G401.6 (cell line): ENCODE measurements around the gene YWHAQ.
"Not testable (repeated sequence)": the region's sequence is repeated elsewhere in the genome, so short reads cannot be mapped to it uniquely, and the experiment has no call there.

ENCODE experiments used
- FAIRE-seq: peaks from 2 replicates; lab custom pipeline; 2012; peaks lifted over from hg19 to GRCh38; lab: Jason Lieb, UNC

Gene YWHAQ

GRCh38 chr2:9631878-9632700, 1.3 kb upstream of the YWHAQ start:
- FAIRE-seq: no peak

GRCh38 chr2:9631553-9631819, 689 bp upstream of the YWHAQ start:
- no peak for FAIRE-seq

GRCh38 chr2:9630117-9630735, 571 bp downstream of the YWHAQ start:
- FAIRE-seq: no peak

- FAIRE-seq: no peak
Observed at GRCh38 chr2:9629222-9630116, 1.3 kb downstream of the YWHAQ start.

GRCh38 chr2:9627310-9627709, 3.5 kb downstream of the YWHAQ start:
- FAIRE-seq: no peak

- no peak for FAIRE-seq
Observed at GRCh38 chr2:9623151-9623550, 7.6 kb downstream of the YWHAQ start.

GRCh38 chr2:9621655-9622054, 9.1 kb downstream of the YWHAQ start:
- not testable (repeated sequence) for FAIRE-seq

GRCh38 chr2:9618410-9618809, 12.4 kb downstream of the YWHAQ start:
- FAIRE-seq: no peak

GRCh38 chr2:9617749-9618148, 13.0 kb downstream of the YWHAQ start:
- FAIRE-seq: no peak

- FAIRE-seq: no peak
Observed at GRCh38 chr2:9617296-9617695, 13.5 kb downstream of the YWHAQ start.

- no peak for FAIRE-seq
Observed at GRCh38 chr2:9614562-9614961, 16.2 kb downstream of the YWHAQ start.

GRCh38 chr2:9613291-9613690, 17.5 kb downstream of the YWHAQ start:
- no peak for FAIRE-seq

GRCh38 chr2:9611549-9611912, 19.3 kb downstream of the YWHAQ start:
- FAIRE-seq: not testable (repeated sequence)

- FAIRE-seq: no peak
Observed at GRCh38 chr2:9610781-9611548, 19.8 kb downstream of the YWHAQ start.

- not testable (repeated sequence) for FAIRE-seq
Observed at GRCh38 chr2:9608491-9608890, 22.3 kb downstream of the YWHAQ start.

- no peak for FAIRE-seq
Observed at GRCh38 chr2:9602412-9602811, 28.4 kb downstream of the YWHAQ start.

GRCh38 chr2:9601397-9601796, 29.4 kb downstream of the YWHAQ start:
- no peak for FAIRE-seq

- FAIRE-seq: no peak
Observed at GRCh38 chr2:9599430-9599829, 31.4 kb downstream of the YWHAQ start.

- FAIRE-seq: no peak
Observed at GRCh38 chr2:9596621-9597311, 34.0 kb downstream of the YWHAQ start.

- no peak for FAIRE-seq
Observed at GRCh38 chr2:9595746-9596145, 35.1 kb downstream of the YWHAQ start.

- not testable (repeated sequence) for FAIRE-seq
Observed at GRCh38 chr2:9595256-9595655, 35.5 kb downstream of the YWHAQ start.
